ENCODE data around the gene C15orf40. TPM values are rescaled to one million over a fixed set of nuclear protein-coding genes. Genes with fewer than 3 reads are reported as not detected.

The C15orf40 gene
- total RNA-seq, 1 donor from 2014 or later: 14.7 TPM

GRCh38 chr15:82995076-82995475, 16.4 kb downstream of the C15orf40 start:
- H3K36me3 Mint-ChIP-seq (ENCODE audit: low read depth): peaks cover 5% of the 10 kb centered on the region
- no peaks in the 10 kb centered on the region for H3K9me3 Mint-ChIP-seq (ENCODE audit: low read depth)
- peaks cover 3% of the 10 kb centered on the region for H3K4me1 Mint-ChIP-seq (ENCODE audit: low read depth)
- TF ChIP-seq, protein P1, sequence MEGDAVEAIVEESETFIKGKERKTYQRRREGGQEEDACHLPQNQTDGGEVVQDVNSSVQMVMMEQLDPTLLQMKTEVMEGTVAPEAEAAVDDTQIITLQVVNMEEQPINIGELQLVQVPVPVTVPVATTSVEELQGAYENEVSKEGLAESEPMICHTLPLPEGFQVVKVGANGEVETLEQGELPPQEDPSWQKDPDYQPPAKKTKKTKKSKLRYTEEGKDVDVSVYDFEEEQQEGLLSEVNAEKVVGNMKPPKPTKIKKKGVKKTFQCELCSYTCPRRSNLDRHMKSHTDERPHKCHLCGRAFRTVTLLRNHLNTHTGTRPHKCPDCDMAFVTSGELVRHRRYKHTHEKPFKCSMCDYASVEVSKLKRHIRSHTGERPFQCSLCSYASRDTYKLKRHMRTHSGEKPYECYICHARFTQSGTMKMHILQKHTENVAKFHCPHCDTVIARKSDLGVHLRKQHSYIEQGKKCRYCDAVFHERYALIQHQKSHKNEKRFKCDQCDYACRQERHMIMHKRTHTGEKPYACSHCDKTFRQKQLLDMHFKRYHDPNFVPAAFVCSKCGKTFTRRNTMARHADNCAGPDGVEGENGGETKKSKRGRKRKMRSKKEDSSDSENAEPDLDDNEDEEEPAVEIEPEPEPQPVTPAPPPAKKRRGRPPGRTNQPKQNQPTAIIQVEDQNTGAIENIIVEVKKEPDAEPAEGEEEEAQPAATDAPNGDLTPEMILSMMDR (IDR thresholded peaks at IDR 0.05): no peak
- no peaks in the 10 kb centered on the region for H3K27me3 Mint-ChIP-seq (ENCODE audit: low read depth)
- H3K27ac Mint-ChIP-seq (ENCODE audit: unreplicated experiment): no peak overlapping the region
- no peak overlapping the region for H3K4me3 Mint-ChIP-seq (ENCODE audit: unreplicated experiment)
- no peak for DNase-seq (ENCODE audit: low spot score)

- TF ChIP-seq, protein P1 (IDR thresholded peaks at IDR 0.05): no peak
Measured at GRCh38 chr15:82993144-82993543, 18.3 kb downstream of the C15orf40 start.

GRCh38 chr15:82992436-82992998, 18.9 kb downstream of the C15orf40 start:
- Mint-ChIP-seq H3K27me3 (ENCODE audit: low read depth) (no peaks in the 10 kb centered on the region), H3K4me3 (ENCODE audit: unreplicated experiment) (no peak overlapping the region), H3K4me1 (ENCODE audit: low read depth) (peaks cover under 1% of the 10 kb centered on the region), H3K36me3 (ENCODE audit: low read depth) (peaks cover 10% of the 10 kb centered on the region), H3K9me3 (ENCODE audit: low read depth) (no peaks in the 10 kb centered on the region), H3K27ac (ENCODE audit: unreplicated experiment) (no peak overlapping the region)
- TF ChIP-seq, protein P1 (IDR thresholded peaks at IDR 0.05): no peak
- no peak for DNase-seq (ENCODE audit: low spot score)

More at GRCh38 chr15:82993144-82993543, 18.3 kb downstream of the C15orf40 start:
- H3K4me1 Mint-ChIP-seq (ENCODE audit: low read depth): no peaks in the 10 kb centered on the region
- H3K27ac Mint-ChIP-seq (ENCODE audit: unreplicated experiment): no peak overlapping the region
- peaks cover 10% of the 10 kb centered on the region for H3K36me3 Mint-ChIP-seq (ENCODE audit: low read depth)
- H3K27me3 Mint-ChIP-seq (ENCODE audit: low read depth): no peaks in the 10 kb centered on the region
- no peaks in the 10 kb centered on the region for H3K9me3 Mint-ChIP-seq (ENCODE audit: low read depth)
- H3K4me3 Mint-ChIP-seq (ENCODE audit: unreplicated experiment): no peak overlapping the region
- DNase-seq (ENCODE audit: low spot score): no peak

GRCh38 chr15:82986442-82986780, 25.0 kb downstream of the C15orf40 start:
- Mint-ChIP-seq H3K4me3 (ENCODE audit: unreplicated experiment) (peak overlapping the region; percentile 99), H3K4me1 (ENCODE audit: low read depth) (peaks cover 20% of the 10 kb centered on the region), H3K36me3 (ENCODE audit: low read depth) (peaks cover 12% of the 10 kb centered on the region), H3K9me3 (ENCODE audit: low read depth) (no peaks in the 10 kb centered on the region), H3K27ac (ENCODE audit: unreplicated experiment) (peak overlapping the region; percentile 94), H3K27me3 (ENCODE audit: low read depth) (no peaks in the 10 kb centered on the region)
- TF ChIP-seq, protein P1 (IDR thresholded peaks at IDR 0.05): no peak
- no peak for DNase-seq (ENCODE audit: low spot score)

DNA sequence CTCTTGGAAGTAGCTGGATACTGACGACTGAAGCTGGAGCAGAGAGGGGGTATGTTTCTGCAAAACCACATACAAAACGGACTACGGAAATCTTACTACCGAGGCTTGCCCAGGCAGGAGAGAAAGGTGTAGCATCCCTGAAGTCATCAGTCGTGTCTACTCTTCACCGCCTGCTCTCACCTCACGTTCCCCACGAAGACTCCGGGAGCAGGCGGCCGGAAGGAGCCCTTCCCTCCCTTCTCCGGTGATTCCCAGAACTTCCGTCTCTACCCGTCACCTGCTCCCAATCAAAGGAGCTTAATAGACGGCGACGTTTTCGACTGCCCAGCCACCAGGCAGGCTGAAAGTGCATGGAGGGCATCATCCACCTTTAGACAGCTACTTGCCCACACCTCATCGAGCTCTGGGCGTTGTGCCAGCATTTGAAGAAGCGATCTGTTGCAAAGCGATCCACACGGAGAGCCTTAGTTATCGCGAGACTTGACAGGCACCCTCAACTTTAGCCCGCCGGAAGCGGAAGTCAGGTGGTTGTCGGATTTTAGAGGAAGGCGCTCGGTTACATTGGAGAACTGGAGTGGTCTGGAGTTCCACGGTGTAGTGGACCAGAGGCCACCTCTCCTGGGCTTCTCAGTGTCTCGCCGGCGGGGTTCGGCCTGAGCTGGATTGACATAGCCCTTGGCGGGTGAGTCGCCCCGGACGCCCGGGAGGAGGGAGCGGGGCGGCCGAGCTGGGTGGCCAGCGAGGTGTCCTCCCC, 25.6 kb downstream of the C15orf40 start, which contains the start of gene RAMAC:
Gene RAMAC (plus strand): TSS at position 523 of the 754 bp plus-strand sequence. CDS start 2,809 bp downstream, outside the sequence.
- peak within 1 kb of the TSS; percentile 99 for H3K4me3 Mint-ChIP-seq (ENCODE audit: unreplicated experiment)
- no peaks in the 10 kb centered on the region for H3K27me3 Mint-ChIP-seq (ENCODE audit: low read depth)
- peak within 1 kb of the TSS; percentile 94 for H3K27ac Mint-ChIP-seq (ENCODE audit: unreplicated experiment)
- TF ChIP-seq, protein P1 (IDR thresholded peaks at IDR 0.05): no peak
- H3K36me3 Mint-ChIP-seq (ENCODE audit: low read depth): peaks cover 12% of the 10 kb centered on the region
- no peak for DNase-seq (ENCODE audit: low spot score)
- H3K4me1 Mint-ChIP-seq (ENCODE audit: low read depth): peaks cover 20% of the 10 kb centered on the region
- H3K9me3 Mint-ChIP-seq (ENCODE audit: low read depth): no peaks in the 10 kb centered on the region
